HG03521 (cell line): ENCODE results near the gene IL1RAPL1.

Source experiments
- ATAC-seq: cut with Tn5 transposase; IDR thresholded peaks from one replicate; pipeline ENCODE4 v1.9.1; 2021; ENCODE audit warnings: mild to moderate bottlenecking, moderate library complexity; ENCODE audit not compliant: unreplicated experiment

Gene IL1RAPL1

DNA sequence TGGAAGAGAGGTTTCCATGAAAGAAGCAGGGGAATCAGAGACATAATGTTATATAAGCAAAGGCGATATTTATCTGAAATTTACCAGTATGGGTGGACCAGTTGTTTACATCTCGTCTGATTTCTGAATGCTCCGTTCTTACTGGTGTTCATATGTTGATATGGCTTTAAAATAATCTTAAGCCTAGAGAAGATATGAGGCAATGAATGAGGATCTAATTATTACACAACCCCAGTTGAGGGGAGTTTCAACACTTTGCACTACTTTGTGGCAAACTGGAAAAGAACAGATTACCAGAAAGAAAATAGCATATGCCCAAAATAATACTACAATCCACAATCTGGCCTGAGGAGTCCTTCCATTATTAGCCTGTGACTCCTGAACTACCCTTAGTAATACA lies 1364.8 kb downstream of the IL1RAPL1 start:
- no peak for ATAC-seq

GRCh38 chrX:29962061-29962460 lies 1374.8 kb downstream of the IL1RAPL1 start:
- no peak for ATAC-seq

- ATAC-seq = no peak
These were observed 1378.4 kb downstream of the IL1RAPL1 start for GRCh38 chrX:29965634-29966033.

- ATAC-seq = no peak
These were observed 1404.8 kb downstream of the IL1RAPL1 start for GRCh38 chrX:29992083-29992482.

DNA sequence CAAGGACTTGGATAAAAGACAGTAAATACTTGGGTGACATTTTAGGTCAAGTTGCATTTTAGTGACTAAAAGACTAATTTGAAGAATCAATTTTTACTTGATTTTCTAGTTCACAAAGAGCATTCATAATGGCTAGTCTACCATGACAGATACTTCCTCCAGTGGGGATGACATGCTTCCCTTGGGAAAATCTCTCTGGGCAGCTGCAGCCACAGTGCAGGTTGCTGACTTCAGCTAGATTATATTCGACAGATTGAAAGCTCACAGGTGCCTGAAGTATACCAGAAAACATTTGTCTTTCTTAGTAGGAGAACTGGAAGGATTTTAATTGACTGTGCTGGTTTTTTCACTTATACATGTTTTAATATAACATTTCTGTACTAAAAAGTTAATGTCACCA lies 1418.6 kb downstream of the IL1RAPL1 start:
- ATAC-seq = no peak
